WI38 (cell line): ENCODE data around the gene PARD3B.

Source experiments
- H3K4me3 ChIP-seq: 2 replicates; pipeline ENCODE4 v1.5.1; 2011; ENCODE audit warnings: low read depth, mild to moderate bottlenecking, control low read depth, low read length
- CTCF ChIP-seq: IDR thresholded peaks from 2 replicates; pipeline ENCODE4 v1.5.1; 2012; ENCODE audit warnings: low read depth, mild to moderate bottlenecking, control low read depth, low read length

Gene PARD3B

GRCh38 chr2:205107810-205108209 is 562.5 kb downstream of the PARD3B start:
- TF ChIP-seq CTCF: no peak
- no peak overlapping the region for H3K4me3 ChIP-seq

- no peak overlapping the region for H3K4me3 ChIP-seq
- no peak for TF ChIP-seq CTCF
These were observed 570.2 kb downstream of the PARD3B start for GRCh38 chr2:205115511-205115910.

- TF ChIP-seq CTCF: no peak
- no peak overlapping the region for H3K4me3 ChIP-seq
These were observed 571.9 kb downstream of the PARD3B start for GRCh38 chr2:205117125-205117524.

GRCh38 chr2:205119136-205119535 is 573.9 kb downstream of the PARD3B start:
- H3K4me3 ChIP-seq: no peak overlapping the region
- TF ChIP-seq CTCF: no peak

- no peak overlapping the region for H3K4me3 ChIP-seq
- no peak for TF ChIP-seq CTCF
These were observed 583.5 kb downstream of the PARD3B start for GRCh38 chr2:205128726-205129125.

- no peak overlapping the region for H3K4me3 ChIP-seq
- no peak for TF ChIP-seq CTCF
These were observed 584.3 kb downstream of the PARD3B start for GRCh38 chr2:205129531-205129930.

- no peak for TF ChIP-seq CTCF
- H3K4me3 ChIP-seq: no peak overlapping the region
These were observed 585.0 kb downstream of the PARD3B start for GRCh38 chr2:205130111-205130829.
